GM08714 (cell line): ENCODE data around the gene CGNL1.

ENCODE experiments used
- H3K4me3 ChIP-seq: fragments of 200-500 bp; sonication (Bioruptor generic); 2 replicates; pipeline ENCODE4 v1.5.1; 2014; ENCODE audit warnings: mild to moderate bottlenecking, low read length, inconsistent platforms
- ZNF274 ChIP-seq: IDR thresholded peaks from 2 replicates; pipeline ENCODE4 v1.6.1; 2012; ENCODE audit warnings: mild to moderate bottlenecking, low read depth, low read length

CGNL1 gene

DNA sequence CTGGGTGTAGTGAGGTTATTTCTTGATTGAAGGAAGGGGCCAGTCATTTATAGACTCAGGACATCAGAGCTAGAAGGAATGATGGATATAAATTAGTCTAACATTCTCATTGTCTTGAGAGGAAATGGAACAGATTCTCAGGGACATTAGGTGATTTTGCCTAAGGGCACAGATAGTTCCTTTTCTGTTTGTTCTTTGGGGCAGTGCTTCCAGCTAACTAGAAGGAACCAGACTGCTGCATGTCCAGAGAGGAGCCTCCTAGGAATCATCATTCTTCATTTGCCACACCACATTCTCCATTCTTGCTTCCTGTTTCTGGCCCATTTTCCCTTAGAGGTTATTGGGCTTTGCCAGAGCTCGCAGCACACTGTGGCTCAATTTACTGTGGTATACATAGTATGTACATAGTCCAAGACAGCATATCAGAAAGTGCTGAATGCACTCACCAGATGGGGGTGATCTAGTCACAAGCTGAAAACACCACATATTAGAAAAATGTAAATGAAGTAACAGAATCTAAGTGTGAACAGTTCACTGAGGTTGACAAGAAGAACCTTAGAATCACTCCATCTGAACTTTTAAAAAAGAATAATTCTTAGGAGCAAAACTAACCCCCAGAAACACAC, 152.7 kb downstream of the CGNL1 start:
- TF ChIP-seq ZNF274: no peak
- H3K4me3 ChIP-seq: no peak overlapping the region

DNA sequence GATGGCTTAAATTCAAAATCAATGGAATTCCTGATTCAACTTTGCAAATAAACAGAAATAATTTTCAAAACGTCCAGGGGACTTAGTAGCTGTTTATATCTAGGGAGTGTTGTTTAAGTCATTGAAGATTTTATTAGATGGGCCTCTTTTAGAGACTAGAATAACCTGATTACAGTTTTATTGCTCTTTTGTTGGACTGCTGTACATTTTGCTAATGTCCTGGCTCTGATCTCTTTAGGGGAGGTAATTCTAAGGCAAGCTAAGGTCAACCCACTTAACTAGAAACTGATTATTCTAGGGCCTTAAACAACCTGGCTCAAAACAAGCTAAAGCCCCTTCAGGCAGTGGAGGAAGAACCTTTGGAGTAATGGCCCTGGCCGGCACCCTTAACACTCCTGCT, 153.4 kb downstream of the CGNL1 start:
- no peak overlapping the region for H3K4me3 ChIP-seq
- no peak for TF ChIP-seq ZNF274

DNA sequence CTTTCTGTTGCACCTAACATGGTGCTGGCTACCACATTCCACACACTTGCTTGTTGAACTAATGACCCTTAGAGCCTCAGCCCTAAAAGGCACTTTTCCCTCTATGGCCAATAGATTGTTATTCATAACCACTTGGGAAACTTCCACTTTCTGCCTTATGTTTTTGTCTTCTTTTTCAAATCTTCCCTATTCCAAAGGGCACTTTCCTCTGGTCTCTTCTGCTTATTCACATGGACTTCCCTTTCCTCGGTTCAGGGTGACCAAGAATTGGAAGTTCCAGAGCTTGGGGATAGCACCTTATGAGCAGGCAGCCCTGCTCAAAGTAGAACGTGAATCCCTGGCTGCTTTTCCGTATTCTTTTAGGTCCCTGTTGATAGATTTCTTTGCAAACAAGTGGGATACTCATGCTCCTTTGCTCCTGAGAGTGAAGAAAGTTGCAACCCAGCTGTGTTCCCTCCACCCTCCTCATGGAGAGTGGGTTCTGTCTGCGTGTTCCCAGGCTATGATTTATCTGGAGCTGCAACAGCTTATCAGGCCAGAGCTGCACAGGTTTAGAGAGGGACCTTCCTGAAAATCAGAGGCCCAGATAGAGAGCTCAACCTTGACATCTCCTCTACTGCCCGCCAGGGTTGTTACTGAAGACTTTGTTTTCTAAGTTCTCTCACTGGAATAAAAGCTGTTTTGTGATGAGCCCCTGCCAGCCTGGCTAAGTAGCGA, 156.6 kb downstream of the CGNL1 start:
- no peak for TF ChIP-seq ZNF274
- H3K4me3 ChIP-seq: no peak overlapping the region

DNA sequence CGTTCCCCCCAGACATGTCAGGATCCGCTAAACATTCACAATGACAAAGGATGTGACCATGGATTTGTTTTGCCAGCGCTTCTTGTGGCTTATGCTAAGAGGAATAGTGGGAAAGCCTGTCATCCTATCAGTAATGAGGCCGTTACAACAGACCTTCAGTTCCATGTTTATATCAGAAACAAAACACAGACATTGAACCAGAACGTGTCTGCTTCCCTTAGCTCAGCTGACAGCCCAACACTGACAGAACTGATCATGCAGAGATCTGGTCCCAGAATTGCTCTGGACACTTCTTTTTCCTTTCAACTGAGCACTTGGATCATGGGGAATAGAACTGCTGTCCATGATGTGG, 157.1 kb downstream of the CGNL1 start:
- TF ChIP-seq ZNF274: no peak
- no peak overlapping the region for H3K4me3 ChIP-seq

DNA sequence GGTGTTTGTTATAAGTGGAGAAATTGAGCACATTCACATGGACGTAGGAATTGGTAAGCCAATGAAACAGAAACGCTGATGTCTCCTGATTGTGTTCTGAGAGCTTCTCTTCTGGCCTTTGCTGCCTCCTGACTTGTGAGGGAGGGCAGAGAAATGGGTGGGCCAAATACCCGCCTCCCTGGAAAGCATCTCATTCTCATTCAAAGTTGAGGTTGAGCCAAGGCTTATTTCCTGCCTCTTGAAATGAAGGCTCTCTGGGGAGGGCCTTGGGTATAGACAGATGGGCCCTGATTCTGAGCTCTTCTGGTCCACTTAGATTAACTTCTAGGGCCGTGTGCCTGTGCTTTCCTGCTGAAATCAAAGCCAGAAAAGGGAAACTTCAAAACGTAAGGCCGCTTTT, 158.0 kb downstream of the CGNL1 start:
- no peak for TF ChIP-seq ZNF274
- H3K4me3 ChIP-seq: no peak overlapping the region

DNA sequence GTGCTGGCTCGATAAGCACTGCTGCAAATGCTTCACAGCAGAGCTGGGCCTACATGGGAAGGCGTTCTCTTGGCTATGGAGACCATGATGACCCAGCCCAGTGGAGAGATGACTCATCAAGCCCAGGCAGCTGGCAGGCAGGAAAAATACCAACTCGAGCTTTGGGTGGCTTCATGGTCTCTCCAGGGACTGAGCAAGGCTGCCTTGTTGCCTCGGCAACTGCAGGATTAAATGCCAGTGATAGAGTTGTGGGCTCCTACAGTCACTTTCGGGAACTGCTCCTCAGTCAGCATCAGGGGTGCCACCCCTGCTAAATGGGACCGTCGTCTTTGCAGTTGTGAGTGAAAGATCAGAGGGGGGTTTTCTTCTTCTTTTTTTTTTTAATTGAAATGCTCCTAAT, 160.8 kb downstream of the CGNL1 start:
- H3K4me3 ChIP-seq: no peak overlapping the region
- no peak for TF ChIP-seq ZNF274

DNA sequence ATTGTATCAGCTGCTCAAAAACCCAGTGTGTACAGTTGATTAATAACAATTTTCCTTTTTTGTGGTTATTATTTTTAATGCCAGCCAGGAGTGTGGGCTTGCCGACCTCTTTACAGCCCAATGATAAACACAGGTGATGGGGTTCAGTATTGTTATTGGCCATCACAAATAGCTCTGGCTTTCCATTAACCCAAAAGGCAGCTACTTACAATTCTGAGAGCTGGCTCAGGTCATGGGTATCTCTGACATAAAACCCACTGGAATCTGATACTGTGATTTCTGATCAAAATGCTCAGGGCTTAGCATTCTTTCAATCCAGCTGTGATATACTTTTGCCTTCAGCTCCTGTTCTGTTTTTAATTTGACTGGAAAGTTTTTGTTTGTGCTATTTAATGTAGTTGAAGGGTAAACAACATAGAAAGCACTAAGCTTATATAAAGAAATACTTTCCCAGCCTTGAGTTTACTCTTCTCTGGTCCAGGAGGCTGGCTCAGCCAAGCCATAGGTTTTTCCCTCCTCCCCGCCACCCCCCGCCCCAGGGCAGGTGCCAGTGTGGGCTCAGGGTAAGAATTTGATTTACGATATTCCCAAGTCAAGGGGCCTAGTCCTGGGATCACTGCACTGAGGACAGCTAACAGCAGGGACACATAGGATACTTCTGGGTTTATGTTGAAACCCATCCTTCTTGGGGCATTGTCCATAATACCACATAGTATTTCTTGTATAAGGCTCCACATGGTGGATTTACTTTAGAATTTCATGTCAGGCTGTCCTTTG, 161.4 kb downstream of the CGNL1 start:
- no peak overlapping the region for H3K4me3 ChIP-seq

DNA sequence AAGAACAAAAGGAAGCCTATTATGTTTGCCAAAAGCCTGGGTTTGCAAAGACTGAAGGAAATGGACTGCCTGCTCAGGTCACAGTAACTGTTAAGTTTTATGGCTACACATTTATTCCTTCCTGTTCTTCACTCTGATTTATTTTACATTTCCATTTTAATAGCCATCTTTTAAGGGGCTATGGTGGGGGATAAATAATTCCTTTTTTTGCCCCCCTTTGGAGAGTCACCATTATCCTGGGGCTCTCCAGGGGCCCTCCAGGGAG, 161.9 kb downstream of the CGNL1 start:
- no peak overlapping the region for H3K4me3 ChIP-seq
- no peak for TF ChIP-seq ZNF274

More for the DNA sequence above, 161.4 kb downstream of the CGNL1 start:
- no peak for TF ChIP-seq ZNF274

DNA sequence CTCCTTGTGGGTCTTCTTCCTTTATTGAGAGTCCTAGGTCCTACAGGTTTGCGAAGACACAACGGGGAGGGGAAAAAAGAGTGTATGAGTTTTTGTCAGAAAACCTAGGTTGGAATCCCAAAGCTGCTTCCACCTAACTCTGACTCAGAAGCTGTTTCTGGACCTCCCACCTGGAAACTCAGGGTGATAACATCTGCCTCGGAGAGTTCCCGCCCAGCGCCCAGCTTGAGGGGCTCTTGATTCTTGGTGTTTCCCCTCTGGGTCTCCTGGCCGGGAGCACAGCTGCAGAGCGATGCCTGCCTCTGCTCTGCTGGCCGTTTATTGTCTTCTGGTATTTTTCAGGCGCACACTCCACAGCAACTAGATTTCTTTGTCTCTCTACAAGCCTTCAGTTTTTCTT, 162.5 kb downstream of the CGNL1 start:
- TF ChIP-seq ZNF274: no peak
- no peak overlapping the region for H3K4me3 ChIP-seq

DNA sequence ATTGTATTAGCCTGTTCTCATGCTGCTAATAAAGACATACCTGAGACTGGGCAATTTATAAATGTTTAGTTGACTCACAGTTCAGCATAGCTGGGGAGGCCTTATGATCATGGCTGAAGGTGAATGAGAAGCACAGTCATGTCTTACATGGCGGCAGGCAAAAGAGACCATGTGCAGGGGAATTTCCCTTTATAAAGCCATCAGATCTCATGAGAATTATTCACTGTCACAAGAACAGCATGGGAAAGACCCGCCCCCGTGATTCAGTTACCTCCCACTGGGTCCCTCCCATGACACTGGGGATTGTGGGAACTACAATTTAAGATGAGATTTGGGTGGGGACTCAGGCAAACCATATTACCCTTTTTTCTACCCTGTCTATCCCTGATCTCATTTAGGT, 163.9 kb downstream of the CGNL1 start:
- no peak overlapping the region for H3K4me3 ChIP-seq
- TF ChIP-seq ZNF274: no peak

DNA sequence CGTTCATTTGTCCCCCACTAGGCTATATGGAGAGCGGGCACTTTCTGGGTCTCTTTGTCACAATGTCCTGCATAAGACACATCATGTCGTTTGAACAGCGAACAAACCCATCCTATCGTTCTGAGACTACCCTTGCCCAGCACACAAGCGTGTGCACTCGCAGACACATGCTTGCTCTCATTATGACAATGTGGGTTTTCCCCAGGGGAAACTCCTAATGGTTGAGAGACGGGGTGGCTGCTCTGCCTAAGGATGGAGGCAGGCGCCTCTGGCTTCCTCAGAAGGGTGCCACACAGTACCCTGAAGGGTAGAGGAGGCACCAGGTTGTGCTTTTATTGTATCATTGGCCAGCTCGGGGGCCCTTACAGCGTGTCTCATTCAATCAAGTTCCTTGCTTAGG, 164.4 kb downstream of the CGNL1 start:
- no peak overlapping the region for H3K4me3 ChIP-seq
- TF ChIP-seq ZNF274: no peak

DNA sequence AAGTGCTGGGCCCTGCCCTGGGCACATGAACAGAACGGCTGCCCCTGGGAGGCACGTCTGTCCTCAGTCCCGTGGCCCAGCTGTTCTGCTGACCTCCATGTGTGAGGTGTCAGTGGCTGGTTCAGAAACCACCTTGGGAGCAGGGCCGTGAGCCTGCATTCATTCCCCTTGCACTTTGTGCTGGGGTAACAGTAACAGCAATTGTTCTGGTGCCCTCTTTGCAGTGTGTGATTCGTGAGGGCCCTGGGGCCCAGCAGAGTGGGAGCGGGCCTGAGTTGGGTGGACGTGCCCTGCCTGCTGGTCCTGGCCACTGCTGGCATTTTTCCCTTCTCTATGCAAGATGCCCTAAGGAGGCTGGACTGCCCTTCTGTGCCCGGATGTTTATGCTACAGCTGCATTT, 165.0 kb downstream of the CGNL1 start:
- no peak overlapping the region for H3K4me3 ChIP-seq
- TF ChIP-seq ZNF274: no peak

DNA sequence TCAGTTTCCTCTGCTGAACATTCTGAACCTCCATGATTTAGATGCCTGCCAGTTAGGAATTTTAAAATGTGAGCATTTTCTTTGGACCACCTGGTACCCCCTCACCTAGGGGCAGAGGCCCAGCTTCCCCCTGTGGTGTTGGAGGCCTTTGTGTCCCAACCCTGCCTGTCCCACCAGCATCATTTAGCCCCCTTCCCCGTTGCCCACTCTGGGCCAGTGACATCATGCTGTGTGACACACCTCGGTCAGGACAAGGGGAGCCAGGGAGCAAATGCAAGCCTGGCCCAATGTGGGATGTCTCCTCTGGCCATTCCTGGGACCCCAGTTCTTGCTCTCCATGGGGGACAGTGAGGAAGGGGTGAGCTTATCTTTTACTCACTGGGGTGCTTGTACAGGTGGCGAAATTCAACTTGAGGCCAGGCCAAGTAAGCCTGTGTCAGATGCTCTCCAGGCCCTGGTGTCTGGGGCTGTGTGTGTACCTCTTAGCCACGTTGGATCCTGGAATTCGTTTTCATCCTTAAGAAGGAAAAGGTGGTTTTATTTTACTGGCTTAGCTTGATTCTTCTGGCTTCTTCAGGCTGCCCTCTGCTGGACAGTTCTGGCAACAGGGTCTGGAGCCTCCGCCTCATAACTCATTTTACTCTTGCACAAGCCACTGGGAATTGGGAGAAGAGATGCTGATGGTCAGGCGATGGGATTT, 165.7 kb downstream of the CGNL1 start:
- H3K4me3 ChIP-seq: no peak overlapping the region
- no peak for TF ChIP-seq ZNF274

DNA sequence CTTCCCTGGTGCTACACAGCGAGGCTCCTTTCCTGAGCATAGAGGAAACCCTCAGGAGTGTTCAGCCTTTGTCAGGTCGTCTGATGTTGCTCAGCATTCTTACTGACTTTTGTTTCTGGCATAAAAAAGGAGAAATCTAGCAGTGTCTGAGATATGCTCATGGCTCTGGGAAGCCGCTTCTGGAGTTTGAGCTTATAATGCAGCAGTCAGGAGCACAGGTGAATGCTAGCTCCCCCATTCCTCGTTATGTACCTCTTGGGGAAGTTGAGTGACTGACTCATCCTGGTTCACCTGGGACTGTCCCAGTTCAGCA, 166.2 kb downstream of the CGNL1 start:
- no peak for TF ChIP-seq ZNF274
- H3K4me3 ChIP-seq: no peak overlapping the region

DNA sequence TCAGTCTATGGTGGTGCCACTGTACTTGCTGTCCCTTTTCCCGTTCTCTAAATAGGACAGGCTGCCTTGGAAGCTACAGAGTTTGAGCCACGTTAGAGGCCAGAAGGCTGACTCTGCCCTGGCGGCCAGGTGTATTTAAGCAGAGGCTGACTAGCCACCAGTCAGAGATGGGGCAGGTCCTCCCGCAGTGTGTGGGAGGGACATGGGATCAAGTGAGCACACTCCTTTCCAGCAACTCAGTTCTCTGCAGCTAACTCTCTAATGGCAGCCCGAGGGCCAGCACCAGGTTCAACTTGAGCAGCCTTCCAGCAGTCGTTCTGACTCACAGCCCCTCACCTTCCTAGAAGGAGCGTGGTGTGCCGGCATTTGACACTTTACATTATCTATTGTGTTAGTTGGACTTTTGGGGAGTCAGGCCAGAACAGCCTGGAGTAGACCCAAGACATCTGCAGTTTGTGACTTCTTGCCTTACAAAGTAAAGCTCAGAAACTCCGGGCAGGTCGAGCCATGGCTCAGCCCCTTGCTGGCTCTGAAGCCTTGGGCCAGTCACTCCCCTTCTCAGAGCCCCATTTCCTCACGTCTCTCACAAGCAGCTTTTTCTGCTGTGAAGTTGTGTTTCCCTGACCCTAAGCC, 168.7 kb downstream of the CGNL1 start:
- TF ChIP-seq ZNF274: no peak
- H3K4me3 ChIP-seq: no peak overlapping the region

DNA sequence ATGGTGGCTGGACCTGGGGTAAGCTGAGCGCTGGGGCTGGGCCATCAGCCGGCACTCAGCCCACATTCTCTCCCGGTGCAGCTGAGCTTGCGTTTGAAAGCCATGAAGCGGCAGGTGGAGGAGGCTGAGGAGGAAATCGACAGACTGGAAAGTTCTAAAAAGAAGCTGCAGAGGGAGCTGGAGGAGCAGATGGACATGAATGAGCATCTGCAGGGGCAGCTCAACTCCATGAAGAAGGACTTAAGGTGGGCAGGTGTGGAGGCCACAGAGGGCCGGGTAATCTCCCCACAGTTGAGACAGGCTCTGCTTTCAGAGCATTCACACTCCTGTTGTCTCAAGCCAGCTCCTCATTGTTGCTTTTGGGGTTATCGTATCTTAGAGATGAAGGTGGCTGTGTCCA, 169.7 kb downstream of the CGNL1 start:
- H3K4me3 ChIP-seq: no peak overlapping the region
- no peak for TF ChIP-seq ZNF274
